ENCODE measurements around the gene CYP1B1.

- TF ChIP-seq YY1 (IDR thresholded peaks at IDR 0.05; ENCODE audit: insufficient read depth, insufficient read length) (no peak), ZNF274 (IDR thresholded peaks at IDR 0.05; ENCODE audit: low read depth, low read length) (no peak), SUZ12 (IDR thresholded peaks at IDR 0.05; ENCODE audit: extremely low read depth, insufficient read depth, insufficient read length) (no peak)
Measured at GRCh38 chr2:38090928-38091327, 15.0 kb upstream of the CYP1B1 start.

All from NT2/D1 (cell line).